GM23338 (cell line): ENCODE measurements around the gene PLPP2. TPM values are rescaled to one million over a fixed set of nuclear protein-coding genes. Genes with fewer than 3 reads are reported as not detected.

Source experiments
- ATAC-seq: fragments of 200-7000 bp; cut with Tn5 transposase; 3 replicates; pipeline ENCODE4 v1.9.1; 2020
- DNase-seq: peaks from one replicate; pipeline ENCODE4 v3.0.0-alpha.2; 2015; ENCODE audit warnings: low spot score
- H2AFZ ChIP-seq: fragments of 200-600 bp; sonication (generic); 2 replicates; pipeline ENCODE4 v1.8.0; 2016; ENCODE audit warnings: antibody characterized with exemption, mild to moderate bottlenecking, moderate library complexity
- H3F3A ChIP-seq: fragments of 200-600 bp; sonication (generic); replicated peaks from 2 replicates; pipeline ENCODE4 v1.8.0; 2017; ENCODE audit warnings: antibody characterized with exemption, mixed run types, low read depth
- H3K27ac ChIP-seq: fragments of 200-600 bp; sonication (generic); 2 replicates; pipeline ENCODE4 v1.6.1; 2016; ENCODE audit warnings: low read depth
- H3K27me3 ChIP-seq: fragments of 200-600 bp; sonication (generic); 2 replicates; pipeline ENCODE4 v1.8.0; 2016; ENCODE audit warnings: mild to moderate bottlenecking, mixed run types, moderate library complexity; ENCODE audit not compliant: insufficient read depth
- H3K36me3 ChIP-seq: fragments of 200-600 bp; sonication (generic); 2 replicates; pipeline ENCODE4 v1.8.0; 2016; ENCODE audit warnings: mild to moderate bottlenecking; ENCODE audit not compliant: insufficient read depth
- H3K4me1 ChIP-seq: fragments of 200-600 bp; sonication (generic); 2 replicates; pipeline ENCODE4 v1.8.0; 2016; ENCODE audit warnings: mild to moderate bottlenecking, moderate library complexity; ENCODE audit not compliant: insufficient read depth
- H3K4me2 ChIP-seq: fragments of 200-600 bp; sonication (generic); 2 replicates; pipeline ENCODE4 v1.7.1; 2017; ENCODE audit warnings: mixed run types
- H3K4me3 ChIP-seq: fragments of 200-600 bp; sonication (generic); 2 replicates; pipeline ENCODE4 v1.6.1; 2016; ENCODE audit warnings: mixed run types
- H3K79me2 ChIP-seq: fragments of 200-600 bp; sonication (generic); replicated peaks from 2 replicates; pipeline ENCODE4 v1.8.0; 2017; ENCODE audit warnings: mild to moderate bottlenecking; ENCODE audit not compliant: insufficient read depth
- H3K9me2 ChIP-seq: fragments of 200-600 bp; sonication (generic); 2 replicates; pipeline ENCODE4 v1.8.0; 2017; ENCODE audit not compliant: insufficient read depth
- H4K20me1 ChIP-seq: fragments of 200-600 bp; sonication (generic); replicated peaks from 2 replicates; pipeline ENCODE4 v1.8.0; 2017; ENCODE audit warnings: mild to moderate bottlenecking; ENCODE audit not compliant: insufficient read depth
- H3K27ac Mint-ChIP-seq: 2 replicates; pipeline ENCODE4 v1.8.0; 2020; ENCODE audit warnings: inconsistent platforms, mild to moderate bottlenecking, moderate library complexity, mixed read lengths
- H3K27me3 Mint-ChIP-seq: 3 replicates; pipeline ENCODE4 v1.8.0; 2022; ENCODE audit warnings: low read depth, mild to moderate bottlenecking, moderate library complexity, mixed read lengths, inconsistent platforms; ENCODE audit not compliant: insufficient read depth, poor library complexity
- H3K36me3 Mint-ChIP-seq: 3 replicates; pipeline ENCODE4 v1.8.0; 2021; ENCODE audit warnings: low read depth, mild to moderate bottlenecking, inconsistent platforms, moderate library complexity, mixed read lengths
- H3K4me1 Mint-ChIP-seq: 3 replicates; pipeline ENCODE4 v1.8.0; 2020; ENCODE audit warnings: mild to moderate bottlenecking, inconsistent platforms, mixed read lengths
- H3K4me3 Mint-ChIP-seq: 3 replicates; pipeline ENCODE4 v1.8.0; 2021; ENCODE audit warnings: moderate library complexity, mild to moderate bottlenecking, inconsistent platforms, mixed read lengths
- H3K9me3 Mint-ChIP-seq: 3 replicates; pipeline ENCODE4 v1.8.0; 2020; ENCODE audit warnings: moderate library complexity, mild to moderate bottlenecking, inconsistent platforms, mixed read lengths
- CREB1 ChIP-seq: fragments of 250-450 bp; sonication (Bioruptor Pico); IDR thresholded peaks from 2 replicates; pipeline ENCODE4 v1.5.0; 2020; ENCODE audit warnings: low read depth, mild to moderate bottlenecking, moderate library complexity
- EZH2 ChIP-seq: fragments of 200-600 bp; sonication (generic); IDR thresholded peaks from one replicate; pipeline ENCODE4 v1.8.0; 2017; ENCODE audit warnings: antibody characterized with exemption, mild to moderate bottlenecking, low read depth; ENCODE audit not compliant: unreplicated experiment
- EZH2phosphoT487 ChIP-seq: fragments of 200-600 bp; sonication (generic); IDR thresholded peaks from one replicate; pipeline ENCODE4 v1.8.1; 2018; ENCODE audit warnings: antibody characterized with exemption; ENCODE audit not compliant: unreplicated experiment
- JUNB ChIP-seq: IDR thresholded peaks from one replicate; pipeline ENCODE4 v1.6.1; 2016; ENCODE audit warnings: antibody characterized with exemption; ENCODE audit not compliant: unreplicated experiment
- NANOG ChIP-seq: IDR thresholded peaks from 2 replicates; pipeline ENCODE4 v1.6.1; 2016; ENCODE audit warnings: antibody characterized with exemption, borderline replicate concordance
- POLR2AphosphoS5 ChIP-seq: IDR thresholded peaks from 2 replicates; pipeline ENCODE4 v1.6.1; 2016; ENCODE audit warnings: antibody characterized with exemption, low read depth
- STAT1 ChIP-seq: IDR thresholded peaks from one replicate; pipeline ENCODE4 v1.6.1; 2016; ENCODE audit warnings: antibody characterized with exemption; ENCODE audit not compliant: unreplicated experiment
- ZNF331 ChIP-seq: fragments of 250-450 bp; sonication (Bioruptor Pico); IDR thresholded peaks from 2 replicates; pipeline ENCODE4 v1.5.0; 2020; ENCODE audit warnings: low read depth, mild to moderate bottlenecking, moderate library complexity
- polyA plus RNA-seq: library from polyadenylated mRNA; unstranded; fragments of >200 nt; fragmentation: Nextera tagmentation; extraction: Ambion mirVana; gene quantifications from 2 replicates; pipeline ENCODE4 v1.2.1, GENCODE V29; 2016
- total RNA-seq: library from RNA; depleted of rRNA; stranded (reverse); fragments of >200 nt; shearing (Covaris generic); gene quantifications from 2 replicates; pipeline ENCODE4 v1.2.3, GENCODE V29; 2014
- TF ChIP-seq, protein P1 (sequence below): fragments of 250-450 bp; sonication (Bioruptor Pico); IDR thresholded peaks from 2 replicates; pipeline ENCODE4 v1.5.0; 2020; ENCODE audit warnings: mild to moderate bottlenecking, moderate library complexity
- TF ChIP-seq, protein P2 (sequence below): IDR thresholded peaks from 2 replicates; pipeline ENCODE4 v1.6.1; 2016; ENCODE audit warnings: antibody characterized with exemption
- TF ChIP-seq, protein P3 (sequence below), 2 experiments: fragments of 200-600 bp in 1 of 2; sonication (generic) in 1 of 2; conservative IDR thresholded peaks; 2 replicates each; pipeline versions ENCODE4 v1.5.1 to v1.6.1; 2016 to 2017; ENCODE audit warnings: antibody characterized with exemption in 2 of 2, low read depth in 2 of 2, mild to moderate bottlenecking in 2 of 2, moderate library complexity in 1 of 2

The PLPP2 gene
- total and polyA plus RNA-seq, 2 experiments from 2014 or later = 58.3 to 82.6 TPM

DNA sequence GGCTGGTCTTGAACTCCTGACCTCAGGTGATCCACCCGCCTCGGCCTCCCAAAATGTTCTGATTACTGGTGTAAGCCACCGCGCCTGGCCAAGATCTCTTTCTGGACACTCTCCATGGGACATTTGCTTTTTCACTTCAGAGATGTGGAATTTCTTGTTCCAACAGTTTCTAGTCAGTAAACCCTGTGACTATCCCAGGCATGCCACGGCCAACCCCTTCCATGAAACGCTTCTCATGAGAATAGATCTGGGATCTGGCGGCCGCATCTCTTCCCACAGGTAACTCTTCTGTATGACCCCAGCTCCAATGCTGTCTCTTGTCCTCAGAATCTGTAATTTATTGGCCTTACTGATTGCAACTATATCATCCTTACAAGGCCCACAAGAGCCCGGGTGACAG, 16.2 kb downstream of the PLPP2 start:
- DNase-seq = no peak
- Mint-ChIP-seq H3K4me3 (no peak overlapping the region), H3K4me1 (peaks cover 11% of the 10 kb centered on the region), H3K36me3 (peaks cover 10% of the 10 kb centered on the region; the same call in 2 of the 3 replicates), H3K27me3 (peaks cover 11% of the 10 kb centered on the region), H3K27ac (no peak overlapping the region), H3K9me3 (no peaks in the 10 kb centered on the region; the same call in 2 of the 3 replicates)
- H3K27ac ChIP-seq = no peak overlapping the region
- peaks cover 6% of the 10 kb centered on the region for H3K4me1 ChIP-seq
- TF ChIP-seq ZNF331 (CRISPR knock-in tag) = no peak
- TF ChIP-seq, protein P1, sequence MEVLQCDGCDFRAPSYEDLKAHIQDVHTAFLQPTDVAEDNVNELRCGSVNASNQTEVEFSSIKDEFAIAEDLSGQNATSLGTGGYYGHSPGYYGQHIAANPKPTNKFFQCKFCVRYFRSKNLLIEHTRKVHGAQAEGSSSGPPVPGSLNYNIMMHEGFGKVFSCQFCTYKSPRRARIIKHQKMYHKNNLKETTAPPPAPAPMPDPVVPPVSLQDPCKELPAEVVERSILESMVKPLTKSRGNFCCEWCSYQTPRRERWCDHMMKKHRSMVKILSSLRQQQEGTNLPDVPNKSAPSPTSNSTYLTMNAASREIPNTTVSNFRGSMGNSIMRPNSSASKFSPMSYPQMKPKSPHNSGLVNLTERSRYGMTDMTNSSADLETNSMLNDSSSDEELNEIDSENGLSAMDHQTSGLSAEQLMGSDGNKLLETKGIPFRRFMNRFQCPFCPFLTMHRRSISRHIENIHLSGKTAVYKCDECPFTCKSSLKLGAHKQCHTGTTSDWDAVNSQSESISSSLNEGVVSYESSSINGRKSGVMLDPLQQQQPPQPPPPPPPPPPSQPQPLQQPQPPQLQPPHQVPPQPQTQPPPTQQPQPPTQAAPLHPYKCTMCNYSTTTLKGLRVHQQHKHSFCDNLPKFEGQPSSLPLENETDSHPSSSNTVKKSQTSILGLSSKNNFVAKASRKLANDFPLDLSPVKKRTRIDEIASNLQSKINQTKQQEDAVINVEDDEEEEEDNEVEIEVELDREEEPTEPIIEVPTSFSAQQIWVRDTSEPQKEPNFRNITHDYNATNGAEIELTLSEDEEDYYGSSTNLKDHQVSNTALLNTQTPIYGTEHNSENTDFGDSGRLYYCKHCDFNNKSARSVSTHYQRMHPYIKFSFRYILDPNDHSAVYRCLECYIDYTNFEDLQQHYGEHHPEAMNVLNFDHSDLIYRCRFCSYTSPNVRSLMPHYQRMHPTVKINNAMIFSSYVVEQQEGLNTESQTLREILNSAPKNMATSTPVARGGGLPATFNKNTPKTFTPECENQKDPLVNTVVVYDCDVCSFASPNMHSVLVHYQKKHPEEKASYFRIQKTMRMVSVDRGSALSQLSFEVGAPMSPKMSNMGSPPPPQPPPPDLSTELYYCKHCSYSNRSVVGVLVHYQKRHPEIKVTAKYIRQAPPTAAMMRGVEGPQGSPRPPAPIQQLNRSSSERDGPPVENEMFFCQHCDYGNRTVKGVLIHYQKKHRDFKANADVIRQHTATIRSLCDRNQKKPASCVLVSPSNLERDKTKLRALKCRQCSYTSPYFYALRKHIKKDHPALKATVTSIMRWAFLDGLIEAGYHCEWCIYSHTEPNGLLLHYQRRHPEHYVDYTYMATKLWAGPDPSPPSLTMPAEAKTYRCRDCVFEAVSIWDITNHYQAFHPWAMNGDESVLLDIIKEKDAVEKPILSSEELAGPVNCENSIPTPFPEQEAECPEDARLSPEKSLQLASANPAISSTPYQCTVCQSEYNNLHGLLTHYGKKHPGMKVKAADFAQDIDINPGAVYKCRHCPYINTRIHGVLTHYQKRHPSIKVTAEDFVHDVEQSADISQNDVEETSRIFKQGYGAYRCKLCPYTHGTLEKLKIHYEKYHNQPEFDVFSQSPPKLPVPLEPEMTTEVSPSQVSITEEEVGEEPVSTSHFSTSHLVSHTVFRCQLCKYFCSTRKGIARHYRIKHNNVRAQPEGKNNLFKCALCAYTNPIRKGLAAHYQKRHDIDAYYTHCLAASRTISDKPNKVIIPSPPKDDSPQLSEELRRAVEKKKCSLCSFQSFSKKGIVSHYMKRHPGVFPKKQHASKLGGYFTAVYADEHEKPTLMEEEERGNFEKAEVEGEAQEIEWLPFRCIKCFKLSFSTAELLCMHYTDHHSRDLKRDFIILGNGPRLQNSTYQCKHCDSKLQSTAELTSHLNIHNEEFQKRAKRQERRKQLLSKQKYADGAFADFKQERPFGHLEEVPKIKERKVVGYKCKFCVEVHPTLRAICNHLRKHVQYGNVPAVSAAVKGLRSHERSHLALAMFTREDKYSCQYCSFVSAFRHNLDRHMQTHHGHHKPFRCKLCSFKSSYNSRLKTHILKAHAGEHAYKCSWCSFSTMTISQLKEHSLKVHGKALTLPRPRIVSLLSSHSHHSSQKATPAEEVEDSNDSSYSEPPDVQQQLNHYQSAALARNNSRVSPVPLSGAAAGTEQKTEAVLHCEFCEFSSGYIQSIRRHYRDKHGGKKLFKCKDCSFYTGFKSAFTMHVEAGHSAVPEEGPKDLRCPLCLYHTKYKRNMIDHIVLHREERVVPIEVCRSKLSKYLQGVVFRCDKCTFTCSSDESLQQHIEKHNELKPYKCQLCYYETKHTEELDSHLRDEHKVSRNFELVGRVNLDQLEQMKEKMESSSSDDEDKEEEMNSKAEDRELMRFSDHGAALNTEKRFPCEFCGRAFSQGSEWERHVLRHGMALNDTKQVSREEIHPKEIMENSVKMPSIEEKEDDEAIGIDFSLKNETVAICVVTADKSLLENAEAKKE (CRISPR knock-in tag) = no peak
- no peak for TF ChIP-seq STAT1
- TF ChIP-seq, protein P2, sequence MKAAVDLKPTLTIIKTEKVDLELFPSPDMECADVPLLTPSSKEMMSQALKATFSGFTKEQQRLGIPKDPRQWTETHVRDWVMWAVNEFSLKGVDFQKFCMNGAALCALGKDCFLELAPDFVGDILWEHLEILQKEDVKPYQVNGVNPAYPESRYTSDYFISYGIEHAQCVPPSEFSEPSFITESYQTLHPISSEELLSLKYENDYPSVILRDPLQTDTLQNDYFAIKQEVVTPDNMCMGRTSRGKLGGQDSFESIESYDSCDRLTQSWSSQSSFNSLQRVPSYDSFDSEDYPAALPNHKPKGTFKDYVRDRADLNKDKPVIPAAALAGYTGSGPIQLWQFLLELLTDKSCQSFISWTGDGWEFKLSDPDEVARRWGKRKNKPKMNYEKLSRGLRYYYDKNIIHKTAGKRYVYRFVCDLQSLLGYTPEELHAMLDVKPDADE = no peak
- TF ChIP-seq, protein P3, sequence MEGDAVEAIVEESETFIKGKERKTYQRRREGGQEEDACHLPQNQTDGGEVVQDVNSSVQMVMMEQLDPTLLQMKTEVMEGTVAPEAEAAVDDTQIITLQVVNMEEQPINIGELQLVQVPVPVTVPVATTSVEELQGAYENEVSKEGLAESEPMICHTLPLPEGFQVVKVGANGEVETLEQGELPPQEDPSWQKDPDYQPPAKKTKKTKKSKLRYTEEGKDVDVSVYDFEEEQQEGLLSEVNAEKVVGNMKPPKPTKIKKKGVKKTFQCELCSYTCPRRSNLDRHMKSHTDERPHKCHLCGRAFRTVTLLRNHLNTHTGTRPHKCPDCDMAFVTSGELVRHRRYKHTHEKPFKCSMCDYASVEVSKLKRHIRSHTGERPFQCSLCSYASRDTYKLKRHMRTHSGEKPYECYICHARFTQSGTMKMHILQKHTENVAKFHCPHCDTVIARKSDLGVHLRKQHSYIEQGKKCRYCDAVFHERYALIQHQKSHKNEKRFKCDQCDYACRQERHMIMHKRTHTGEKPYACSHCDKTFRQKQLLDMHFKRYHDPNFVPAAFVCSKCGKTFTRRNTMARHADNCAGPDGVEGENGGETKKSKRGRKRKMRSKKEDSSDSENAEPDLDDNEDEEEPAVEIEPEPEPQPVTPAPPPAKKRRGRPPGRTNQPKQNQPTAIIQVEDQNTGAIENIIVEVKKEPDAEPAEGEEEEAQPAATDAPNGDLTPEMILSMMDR (conservative IDR thresholded peaks at IDR 0.05; ENCODE audit: low read depth in 2 of 2) = no peak
- no peak for TF ChIP-seq CREB1
- TF ChIP-seq POLR2AphosphoS5 = no peak
- TF ChIP-seq EZH2 = no peak
- no peak for TF ChIP-seq EZH2phosphoT487
- no peak for TF ChIP-seq JUNB
- TF ChIP-seq NANOG = no peak
- no peak overlapping the region for H3K4me3 ChIP-seq
- H2AFZ ChIP-seq = no peak overlapping the region
- no peaks in the 10 kb centered on the region for H3K9me2 ChIP-seq
- no peaks in the 10 kb centered on the region for H3K36me3 ChIP-seq
- no peaks in the 10 kb centered on the region for H4K20me1 ChIP-seq
- H3K79me2 ChIP-seq = no peaks in the 10 kb centered on the region
- ATAC-seq = no peak
- no peaks in the 10 kb centered on the region for H3F3A ChIP-seq
- H3K4me2 ChIP-seq = no peak overlapping the region
- H3K27me3 ChIP-seq = no peaks in the 10 kb centered on the region
